ENCODE results near the gene PGF. TPM values are rescaled to one million over a fixed set of nuclear protein-coding genes. Genes with fewer than 3 reads are reported as not detected.

Gene PGF
- total RNA-seq, 1 donor from 2014 or later, result 4.2 TPM

DNA sequence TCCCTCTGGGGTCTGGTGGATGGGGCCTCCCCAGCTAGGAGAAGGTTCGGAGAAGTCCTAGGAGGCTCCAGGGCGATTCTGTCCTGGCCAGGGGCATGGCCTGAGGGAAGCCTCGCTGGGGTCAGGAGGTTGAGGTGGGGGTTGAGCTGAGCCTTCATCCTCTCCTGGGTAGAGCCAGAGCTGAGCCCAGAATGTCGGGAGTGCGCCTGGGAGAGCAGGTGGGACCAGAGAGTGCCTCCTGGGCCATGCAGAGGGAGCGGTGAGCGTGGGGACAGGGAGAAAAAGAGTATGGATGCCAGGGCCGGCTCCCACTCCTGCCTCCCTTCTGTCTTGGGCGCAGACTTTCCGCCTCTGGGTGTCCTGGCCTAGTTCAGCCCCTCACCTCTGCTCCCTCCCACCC lies 45.5 kb downstream of the PGF start:
- TF ChIP-seq, protein P1, sequence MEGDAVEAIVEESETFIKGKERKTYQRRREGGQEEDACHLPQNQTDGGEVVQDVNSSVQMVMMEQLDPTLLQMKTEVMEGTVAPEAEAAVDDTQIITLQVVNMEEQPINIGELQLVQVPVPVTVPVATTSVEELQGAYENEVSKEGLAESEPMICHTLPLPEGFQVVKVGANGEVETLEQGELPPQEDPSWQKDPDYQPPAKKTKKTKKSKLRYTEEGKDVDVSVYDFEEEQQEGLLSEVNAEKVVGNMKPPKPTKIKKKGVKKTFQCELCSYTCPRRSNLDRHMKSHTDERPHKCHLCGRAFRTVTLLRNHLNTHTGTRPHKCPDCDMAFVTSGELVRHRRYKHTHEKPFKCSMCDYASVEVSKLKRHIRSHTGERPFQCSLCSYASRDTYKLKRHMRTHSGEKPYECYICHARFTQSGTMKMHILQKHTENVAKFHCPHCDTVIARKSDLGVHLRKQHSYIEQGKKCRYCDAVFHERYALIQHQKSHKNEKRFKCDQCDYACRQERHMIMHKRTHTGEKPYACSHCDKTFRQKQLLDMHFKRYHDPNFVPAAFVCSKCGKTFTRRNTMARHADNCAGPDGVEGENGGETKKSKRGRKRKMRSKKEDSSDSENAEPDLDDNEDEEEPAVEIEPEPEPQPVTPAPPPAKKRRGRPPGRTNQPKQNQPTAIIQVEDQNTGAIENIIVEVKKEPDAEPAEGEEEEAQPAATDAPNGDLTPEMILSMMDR (IDR thresholded peaks at IDR 0.05; ENCODE audit: borderline replicate concordance), result no peak
- no peak overlapping the region for H3K4me3 ChIP-seq
- no peak overlapping the region for H3K27ac ChIP-seq (replicated peaks)
- no peaks in the 10 kb centered on the region for H3K36me3 ChIP-seq
- peaks cover 69% of the 10 kb centered on the region for H3K4me1 ChIP-seq
- H3K9me3 ChIP-seq (replicated peaks), result no peaks in the 10 kb centered on the region
- no peak for DNase-seq
- H3K27me3 ChIP-seq (ENCODE audit: low read depth), result no peaks in the 10 kb centered on the region
- intact Hi-C loops (cut with micrococcal nuclease), result loop anchor here (5.0 to 10.0 kb wide), 2 partner anchors 43 to 175 kb away; no protein-coding TSS in a partner anchor

DNA sequence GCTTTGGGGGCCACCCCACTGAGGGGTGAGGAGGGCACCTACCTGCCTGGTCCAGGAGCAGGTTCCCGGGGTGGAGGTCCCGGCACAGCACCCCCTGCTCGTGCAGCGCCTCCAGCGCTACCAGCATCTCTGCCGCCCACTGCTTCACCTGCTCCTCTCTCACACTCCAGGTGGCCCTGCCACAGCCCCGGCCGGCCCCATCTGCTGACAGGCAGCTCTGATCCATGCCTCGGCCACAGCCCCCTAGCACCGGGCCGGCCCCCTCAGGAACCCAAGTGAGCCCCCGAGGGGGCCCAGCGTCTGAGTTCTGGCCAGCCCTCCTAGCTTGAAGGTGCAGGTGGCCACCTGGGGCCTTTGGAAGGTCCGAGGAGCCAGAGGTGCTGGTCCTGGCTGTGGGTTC lies 45.9 kb downstream of the PGF start:
- no peaks in the 10 kb centered on the region for H3K27me3 ChIP-seq (ENCODE audit: low read depth)
- no peak overlapping the region for H3K27ac ChIP-seq (replicated peaks)
- intact Hi-C loops (cut with micrococcal nuclease), result loop anchor here (5.0 kb wide), 1 partner anchor 42 kb away; no protein-coding TSS in a partner anchor
- no peak for DNase-seq
- TF ChIP-seq, protein P1 (IDR thresholded peaks at IDR 0.05; ENCODE audit: borderline replicate concordance), result no peak
- H3K4me3 ChIP-seq, result no peak overlapping the region
- H3K9me3 ChIP-seq (replicated peaks), result no peaks in the 10 kb centered on the region
- peaks cover 67% of the 10 kb centered on the region for H3K4me1 ChIP-seq
- no peaks in the 10 kb centered on the region for H3K36me3 ChIP-seq

DNA sequence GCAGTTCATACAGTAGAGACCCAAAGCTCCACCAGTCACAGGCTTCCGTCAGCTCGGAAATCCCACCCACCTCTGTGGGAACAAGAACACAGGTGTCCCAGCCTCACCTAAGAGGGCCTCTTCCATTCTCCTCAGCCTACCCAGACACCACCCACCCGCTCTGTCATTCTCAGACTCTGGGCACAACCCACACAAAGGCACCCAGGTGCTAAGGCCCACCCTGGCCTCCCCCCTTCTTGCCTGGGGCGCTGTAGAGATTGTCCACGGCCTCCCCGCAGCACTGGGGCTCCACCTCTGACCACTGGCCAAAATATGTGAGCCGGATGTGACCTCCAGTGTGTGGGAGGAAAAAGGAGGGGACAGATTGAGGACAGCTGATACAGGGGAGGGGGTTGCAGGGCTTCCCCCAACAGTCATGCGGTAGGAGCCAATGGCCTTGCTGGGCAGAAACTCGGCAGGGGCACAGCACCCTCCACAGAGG lies 46.5 kb downstream of the PGF start:
- no peak overlapping the region for H3K27ac ChIP-seq (replicated peaks)
- no peaks in the 10 kb centered on the region for H3K9me3 ChIP-seq (replicated peaks)
- H3K27me3 ChIP-seq (ENCODE audit: low read depth), result no peaks in the 10 kb centered on the region
- no peaks in the 10 kb centered on the region for H3K36me3 ChIP-seq
- H3K4me1 ChIP-seq, result peaks cover 61% of the 10 kb centered on the region
- no peak overlapping the region for H3K4me3 ChIP-seq
- TF ChIP-seq, protein P1 (IDR thresholded peaks at IDR 0.05; ENCODE audit: borderline replicate concordance), result no peak
- no peak for DNase-seq
- intact Hi-C loops (cut with micrococcal nuclease), result loop anchor here (5.0 kb wide), 1 partner anchor 42 kb away; no protein-coding TSS in a partner anchor

DNA sequence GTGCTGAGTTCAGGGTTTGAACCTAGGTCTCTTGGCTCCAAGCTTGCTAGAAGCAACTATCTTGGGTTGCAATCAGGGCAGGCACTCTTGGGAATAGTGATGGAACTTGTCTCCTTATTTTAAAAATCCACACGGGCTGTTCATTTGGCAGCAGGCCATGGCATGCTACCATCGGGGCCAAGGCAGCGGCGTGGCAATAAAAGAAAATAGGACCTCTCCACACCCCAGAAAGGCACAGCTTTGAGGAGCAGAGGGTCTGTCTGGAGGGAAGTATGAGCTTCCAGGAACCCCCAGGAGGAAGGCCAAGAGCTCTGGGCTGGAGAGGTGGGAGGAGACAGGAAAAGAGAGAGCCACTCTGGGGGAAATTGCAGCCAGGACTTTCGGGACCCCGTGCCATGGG lies 47.7 kb downstream of the PGF start:
- no peaks in the 10 kb centered on the region for H3K9me3 ChIP-seq (replicated peaks)
- TF ChIP-seq, protein P1 (IDR thresholded peaks at IDR 0.05; ENCODE audit: borderline replicate concordance), result no peak
- no peak overlapping the region for H3K4me3 ChIP-seq
- intact Hi-C loops (cut with micrococcal nuclease), result loop anchor here (5.0 kb wide), 1 partner anchor 40 kb away; no protein-coding TSS in a partner anchor
- no peaks in the 10 kb centered on the region for H3K27me3 ChIP-seq (ENCODE audit: low read depth)
- H3K27ac ChIP-seq (replicated peaks), result peak overlapping the region; percentile 35
- H3K36me3 ChIP-seq, result peaks cover 10% of the 10 kb centered on the region
- DNase-seq, result no peak
- H3K4me1 ChIP-seq, result peaks cover 62% of the 10 kb centered on the region

DNA sequence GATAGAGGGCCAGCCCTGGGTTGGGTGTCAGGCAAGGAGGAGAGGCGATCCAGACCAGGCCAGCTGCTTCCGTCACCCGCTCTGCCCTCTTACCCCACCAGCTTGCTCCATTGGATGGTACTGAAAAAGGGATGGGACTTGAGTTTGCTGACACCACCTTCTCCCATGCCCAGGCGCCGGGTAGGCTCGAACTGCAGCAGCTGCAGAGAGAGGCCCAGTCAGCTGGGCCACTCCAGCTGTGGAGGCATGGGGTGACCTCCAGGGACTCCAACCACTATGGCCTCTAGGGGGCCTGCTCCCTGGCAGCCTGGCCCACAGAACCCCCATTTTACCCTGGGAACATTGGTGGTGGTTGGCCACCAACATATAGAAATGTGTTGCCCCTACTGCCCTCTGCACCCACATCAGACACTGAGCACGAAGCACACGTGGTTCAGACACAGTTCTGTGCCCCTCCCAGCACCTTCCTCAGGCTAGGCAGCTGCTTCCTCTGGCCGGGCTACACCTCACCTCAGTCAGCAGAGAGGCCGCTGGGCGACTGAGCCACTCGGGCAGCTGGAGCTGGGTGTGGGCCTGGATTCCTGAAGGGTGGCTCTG lies 48.4 kb downstream of the PGF start:
- Histone ChIP-seq H3K4me3 (no peak overlapping the region), H3K27me3 (ENCODE audit: low read depth) (no peaks in the 10 kb centered on the region), H3K9me3 (replicated peaks) (no peaks in the 10 kb centered on the region), H3K4me1 (peaks cover 67% of the 10 kb centered on the region), H3K36me3 (peaks cover 17% of the 10 kb centered on the region), H3K27ac (replicated peaks) (peak overlapping the region; percentile 35)
- no peak for DNase-seq
- TF ChIP-seq, protein P1 (IDR thresholded peaks at IDR 0.05; ENCODE audit: borderline replicate concordance), result no peak
- intact Hi-C loops (cut with micrococcal nuclease), result loop anchor here (5.0 kb wide), 1 partner anchor 40 kb away; no protein-coding TSS in a partner anchor

Data from left ventricle myocardium inferior (tissue), 1 donor.